Measurements from ENCODE around the gene PXYLP1. TPM values are rescaled to one million over a fixed set of nuclear protein-coding genes. Genes with fewer than 3 reads are reported as not detected.

PXYLP1 gene
- total RNA-seq, 2 donors from 2014 or later: 9.7 to 17.5 TPM

GRCh38 chr3:141218926-141219325, 12.7 kb upstream of the PXYLP1 start:
- DNase-seq (ENCODE audit: low spot score in 2 of 2): no peak
- Mint-ChIP-seq H3K36me3 (no peaks in the 10 kb centered on the region), H3K9me3 (peaks cover 0 to 6% of the 10 kb centered on the region in 2 donors), H3K27ac (no peak overlapping the region)
- ATAC-seq: no peak

GRCh38 chr3:141223673-141224166, 7.9 kb upstream of the PXYLP1 start:
- Mint-ChIP-seq H3K36me3 (no peaks in the 10 kb centered on the region), H3K9me3 (peaks cover 0 to 12% of the 10 kb centered on the region in 2 donors), H3K27ac (no peak overlapping the region)
- ATAC-seq (no peak), DNase-seq (ENCODE audit: low spot score in 2 of 2) (no peak)

- H3K27ac Mint-ChIP-seq: no peak overlapping the region
- no peak for DNase-seq (ENCODE audit: low spot score in 2 of 2)
- H3K36me3 Mint-ChIP-seq: peaks cover 0 to 10% of the 10 kb centered on the region in 2 donors
- H3K9me3 Mint-ChIP-seq: peaks cover 0 to 12% of the 10 kb centered on the region in 2 donors
- ATAC-seq: no peak
These were observed 5.7 kb upstream of the PXYLP1 start for GRCh38 chr3:141225939-141226338.

- Mint-ChIP-seq H3K9me3 (peaks cover 0 to 12% of the 10 kb centered on the region in 2 donors), H3K27ac (no peak overlapping the region), H3K36me3 (peaks cover 0 to 11% of the 10 kb centered on the region in 2 donors)
- DNase-seq (ENCODE audit: low spot score in 2 of 2) (no peak), ATAC-seq (no peak)
These were observed 4.4 kb upstream of the PXYLP1 start for GRCh38 chr3:141227216-141227615.

GRCh38 chr3:141227752-141228151, 3.9 kb upstream of the PXYLP1 start:
- no peak overlapping the region for H3K27ac Mint-ChIP-seq
- H3K9me3 Mint-ChIP-seq: peaks cover 0 to 12% of the 10 kb centered on the region in 2 donors
- H3K36me3 Mint-ChIP-seq: peaks cover 5 to 16% of the 10 kb centered on the region in 2 donors
- DNase-seq (ENCODE audit: low spot score in 2 of 2) (no peak), ATAC-seq (no peak)

- Mint-ChIP-seq H3K9me3 (peaks cover 0 to 10% of the 10 kb centered on the region in 2 donors), H3K27ac (no peak overlapping the region), H3K36me3 (peaks cover 6 to 17% of the 10 kb centered on the region in 2 donors)
- DNase-seq (ENCODE audit: low spot score in 2 of 2) (no peak), ATAC-seq (no peak)
These were observed 3.2 kb upstream of the PXYLP1 start for GRCh38 chr3:141228395-141228794.

GRCh38 chr3:141229132-141229531, 2.5 kb upstream of the PXYLP1 start:
- H3K27ac Mint-ChIP-seq: peak overlapping the region; percentile 87 to 95
- no peak for ATAC-seq

GRCh38 chr3:141230293-141230692, 1.3 kb upstream of the PXYLP1 start:
- ATAC-seq (no peak), DNase-seq (ENCODE audit: low spot score in 2 of 2) (no peak)
- Mint-ChIP-seq H3K27ac (peak overlapping the region; percentile 89 to 95), H3K9me3 (no peaks in the 10 kb centered on the region), H3K36me3 (peaks cover 6 to 17% of the 10 kb centered on the region in 2 donors)

More at GRCh38 chr3:141229132-141229531, 2.5 kb upstream of the PXYLP1 start:
- Mint-ChIP-seq H3K36me3 (peaks cover 6 to 17% of the 10 kb centered on the region in 2 donors), H3K9me3 (peaks cover 0 to 6% of the 10 kb centered on the region in 2 donors)
- no peak for DNase-seq (ENCODE audit: low spot score in 2 of 2)

- ATAC-seq (peak; percentile 13 to 17), DNase-seq (ENCODE audit: low spot score in 2 of 2) (peak in 1 of 2 donors; percentile 34)
- peaks cover 6 to 17% of the 10 kb centered on the region in 2 donors for H3K36me3 Mint-ChIP-seq
- peak overlapping the region; percentile 77 to 95 for H3K27ac Mint-ChIP-seq
- no peaks in the 10 kb centered on the region for H3K9me3 Mint-ChIP-seq
These were observed 563 bp downstream of the PXYLP1 start for GRCh38 chr3:141231952-141232823.

- H3K36me3 Mint-ChIP-seq: peaks cover 11 to 17% of the 10 kb centered on the region in 2 donors
- H3K9me3 Mint-ChIP-seq: no peaks in the 10 kb centered on the region
- H3K27ac Mint-ChIP-seq: no peak overlapping the region
- ATAC-seq (no peak), DNase-seq (ENCODE audit: low spot score in 2 of 2) (no peak)
These were observed 2.0 kb downstream of the PXYLP1 start for GRCh38 chr3:141233457-141234161.

- no peak overlapping the region for H3K27ac Mint-ChIP-seq
- no peaks in the 10 kb centered on the region for H3K9me3 Mint-ChIP-seq
- ATAC-seq (no peak), DNase-seq (ENCODE audit: low spot score in 2 of 2) (no peak)
- peaks cover 17% of the 10 kb centered on the region in 2 donors for H3K36me3 Mint-ChIP-seq
These were observed 2.7 kb downstream of the PXYLP1 start for GRCh38 chr3:141234283-141234682.

GRCh38 chr3:141235661-141236171, 4.1 kb downstream of the PXYLP1 start:
- DNase-seq (ENCODE audit: low spot score in 2 of 2): no peak
- ATAC-seq: no peak
- Mint-ChIP-seq H3K27ac (no peak overlapping the region), H3K36me3 (peaks cover 9 to 21% of the 10 kb centered on the region in 2 donors), H3K9me3 (no peaks in the 10 kb centered on the region)

GRCh38 chr3:141236361-141236760, 4.7 kb downstream of the PXYLP1 start:
- no peak overlapping the region for H3K27ac Mint-ChIP-seq
- ATAC-seq (no peak), DNase-seq (ENCODE audit: low spot score in 2 of 2) (no peak)
- peaks cover 5 to 21% of the 10 kb centered on the region in 2 donors for H3K36me3 Mint-ChIP-seq
- no peaks in the 10 kb centered on the region for H3K9me3 Mint-ChIP-seq

GRCh38 chr3:141237701-141238521, 6.3 kb downstream of the PXYLP1 start:
- peak in 1 of 2 donors; percentile 22 for DNase-seq (ENCODE audit: low spot score in 2 of 2)
- ATAC-seq: peak; percentile 83 to 98
- Mint-ChIP-seq H3K27ac (peak overlapping the region; percentile 81 to 88), H3K9me3 (no peaks in the 10 kb centered on the region), H3K36me3 (peaks cover 0 to 21% of the 10 kb centered on the region in 2 donors)

GRCh38 chr3:141239511-141240281, 8.1 kb downstream of the PXYLP1 start:
- ATAC-seq (no peak), DNase-seq (ENCODE audit: low spot score in 2 of 2) (no peak)
- H3K27ac Mint-ChIP-seq: no peak overlapping the region
- H3K9me3 Mint-ChIP-seq: no peaks in the 10 kb centered on the region
- H3K36me3 Mint-ChIP-seq: peaks cover 0 to 23% of the 10 kb centered on the region in 2 donors

Data from activated naive CD4-positive, alpha-beta T cell treated with anti-CD3 and anti-CD28 coated beads, Interleukin-2, amount 50 U/mL, for 72 hours (primary cell).